NOMO-1 treated with dmso at 0.1 percent for 144 hours (cell line): Measurements from ENCODE around the gene CAV1.
"Not testable (repeated sequence)": the region's sequence is repeated elsewhere in the genome, so short reads cannot be mapped to it uniquely, and the experiment has no call there.

Source experiments
- DNase-seq: peaks from one replicate; lab custom pipeline; 2025; ENCODE audit not compliant: unreplicated experiment; lab: John Stamatoyannopoulos, UW

Gene CAV1, protein sequence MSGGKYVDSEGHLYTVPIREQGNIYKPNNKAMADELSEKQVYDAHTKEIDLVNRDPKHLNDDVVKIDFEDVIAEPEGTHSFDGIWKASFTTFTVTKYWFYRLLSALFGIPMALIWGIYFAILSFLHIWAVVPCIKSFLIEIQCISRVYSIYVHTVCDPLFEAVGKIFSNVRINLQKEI

DNA sequence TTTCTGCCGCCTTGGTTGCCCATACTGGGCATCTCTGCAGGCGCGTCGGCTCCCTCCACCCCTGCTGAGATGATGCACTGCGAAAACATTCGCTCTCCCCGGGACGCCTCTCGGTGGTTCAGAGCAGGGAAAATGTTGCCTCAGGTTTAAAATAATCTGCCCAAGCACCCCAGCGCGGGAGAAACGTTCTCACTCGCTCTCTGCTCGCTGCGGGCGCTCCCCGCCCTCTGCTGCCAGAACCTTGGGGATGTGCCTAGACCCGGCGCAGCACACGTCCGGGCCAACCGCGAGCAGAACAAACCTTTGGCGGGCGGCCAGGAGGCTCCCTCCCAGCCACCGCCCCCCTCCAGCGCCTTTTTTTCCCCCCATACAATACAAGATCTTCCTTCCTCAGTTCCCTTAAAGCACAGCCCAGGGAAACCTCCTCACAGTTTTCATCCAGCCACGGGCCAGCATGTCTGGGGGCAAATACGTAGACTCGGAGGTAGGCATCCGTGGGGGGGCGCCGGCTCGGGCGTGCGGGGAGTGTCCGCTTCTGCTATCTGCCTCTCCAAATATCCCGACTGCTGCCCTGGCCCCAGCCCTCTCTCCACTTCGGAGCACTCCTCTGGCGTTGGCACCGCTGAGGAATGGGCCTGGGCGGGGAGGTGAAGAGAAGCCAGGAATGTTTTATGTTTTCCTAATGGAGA lies at the start of gene CAV1:
CAV1 (plus strand) TSS at position 428 of the 689 bp plus-strand sequence; CDS start at position 455, 27 bp downstream.
- no peak for DNase-seq

DNA sequence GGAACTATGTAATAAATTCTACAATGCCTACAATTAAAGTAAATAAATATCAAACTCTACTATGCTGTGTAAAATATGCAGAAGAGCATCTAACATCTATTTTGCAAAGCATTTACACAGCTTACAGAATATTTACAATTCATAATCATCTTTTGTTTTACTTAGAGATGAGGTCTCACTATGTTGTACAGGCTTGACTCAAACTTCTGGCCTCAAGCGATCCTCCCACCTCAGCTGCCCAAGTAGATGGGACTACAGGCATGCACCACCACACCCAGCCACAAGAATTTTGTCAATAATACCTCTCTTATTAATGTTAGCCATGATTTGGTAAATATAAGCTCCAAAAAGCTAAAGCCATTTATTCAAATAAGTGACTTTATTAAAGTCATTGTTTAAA lies 47.2 kb upstream of the CAV1 start:
- DNase-seq: no peak

DNA sequence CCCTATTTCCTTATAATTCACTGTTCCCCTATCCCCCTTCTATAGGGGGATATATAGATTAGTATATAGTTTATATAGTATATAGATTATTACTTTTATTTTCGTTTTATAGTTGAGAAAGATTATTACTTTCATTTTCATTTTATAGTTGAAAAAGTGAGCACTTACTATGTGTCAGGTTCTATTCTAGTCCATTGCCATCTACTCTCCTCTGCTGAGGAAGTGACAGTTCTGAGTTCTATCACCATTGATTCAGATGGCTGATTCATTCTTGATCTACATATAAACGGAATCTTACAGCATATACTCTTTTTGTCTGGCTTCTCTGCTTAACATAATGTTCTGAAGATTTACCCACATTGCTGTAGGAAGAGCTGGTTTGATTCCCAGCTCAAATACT lies 46.0 kb upstream of the CAV1 start:
- DNase-seq: no peak

DNA sequence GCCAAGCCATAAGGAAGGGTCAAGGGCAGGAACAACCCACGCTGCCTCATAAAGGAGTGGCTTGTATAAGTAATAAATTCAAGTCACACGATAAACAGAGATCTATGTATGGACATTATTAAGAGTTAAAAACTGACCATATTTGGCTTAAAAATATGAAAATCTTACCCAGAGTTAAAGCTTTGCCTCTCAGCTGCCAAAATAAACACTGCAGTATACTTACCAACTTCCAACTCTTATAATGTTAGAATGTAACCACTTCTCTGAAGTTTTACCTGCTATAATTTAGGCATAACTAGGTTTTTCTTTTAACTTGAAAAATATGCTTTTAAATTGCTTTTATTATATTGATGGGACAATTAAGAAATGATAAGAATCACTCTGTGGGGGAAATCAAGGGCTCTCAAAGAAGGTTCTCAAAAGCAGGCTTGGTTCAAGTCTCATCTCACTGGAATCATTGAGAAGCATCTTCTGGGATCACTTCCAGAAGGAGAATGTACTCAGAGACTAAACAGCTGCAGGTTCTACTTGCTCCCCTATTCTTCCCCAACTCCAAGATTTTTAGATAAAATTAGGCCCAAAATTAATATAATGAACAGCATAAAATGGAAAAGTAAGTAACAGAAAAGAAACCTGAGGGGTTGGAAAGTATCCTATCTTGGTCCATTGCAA lies 41.4 kb upstream of the CAV1 start:
- no peak for DNase-seq

DNA sequence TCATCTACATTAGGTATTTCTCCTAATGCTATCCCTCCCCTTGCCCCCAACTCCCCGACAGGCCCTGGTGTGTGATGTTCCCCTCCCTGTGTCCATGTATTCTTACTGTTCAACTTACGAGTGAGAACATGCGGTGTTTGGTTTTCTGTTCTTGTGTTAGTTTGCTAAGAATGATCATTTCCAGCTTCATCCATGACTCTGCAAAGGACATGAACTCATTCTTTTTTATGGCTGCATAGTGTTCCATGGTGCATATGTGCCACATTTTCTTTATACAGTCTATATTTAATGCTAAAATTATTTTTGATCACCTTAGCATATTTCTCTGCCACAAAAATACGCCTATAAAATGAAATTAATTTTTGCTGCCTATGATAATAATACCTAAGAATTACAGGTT lies 40.4 kb upstream of the CAV1 start:
- DNase-seq: not testable (repeated sequence)

DNA sequence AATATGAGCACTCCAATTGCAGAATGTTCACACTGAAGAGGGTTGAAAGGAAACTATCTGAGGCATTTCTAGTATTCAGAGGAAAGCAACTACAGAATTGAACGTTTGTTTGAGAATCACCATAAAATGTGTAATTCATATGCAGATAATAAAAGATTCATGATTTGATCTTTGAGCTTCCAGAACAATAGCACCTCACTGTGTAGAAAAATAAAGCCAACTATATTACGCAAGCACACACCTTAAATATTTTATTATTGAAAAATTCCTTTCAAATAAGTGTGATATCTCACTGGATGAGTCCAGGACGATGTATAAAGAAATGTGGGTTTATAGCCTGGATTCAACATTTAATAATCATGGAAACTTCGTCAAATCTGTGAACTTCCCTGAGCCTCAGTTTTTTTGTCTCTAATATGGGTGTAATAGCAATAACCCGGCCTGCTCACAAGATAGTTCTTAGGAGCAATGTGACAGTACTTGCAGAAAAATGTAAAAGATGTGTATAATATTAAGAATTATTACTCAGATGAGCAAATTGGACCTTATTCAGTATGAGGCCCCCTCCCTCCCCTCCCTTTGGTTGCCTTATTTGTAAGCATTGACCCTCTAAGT lies 36.8 kb upstream of the CAV1 start:
- DNase-seq: no peak

DNA sequence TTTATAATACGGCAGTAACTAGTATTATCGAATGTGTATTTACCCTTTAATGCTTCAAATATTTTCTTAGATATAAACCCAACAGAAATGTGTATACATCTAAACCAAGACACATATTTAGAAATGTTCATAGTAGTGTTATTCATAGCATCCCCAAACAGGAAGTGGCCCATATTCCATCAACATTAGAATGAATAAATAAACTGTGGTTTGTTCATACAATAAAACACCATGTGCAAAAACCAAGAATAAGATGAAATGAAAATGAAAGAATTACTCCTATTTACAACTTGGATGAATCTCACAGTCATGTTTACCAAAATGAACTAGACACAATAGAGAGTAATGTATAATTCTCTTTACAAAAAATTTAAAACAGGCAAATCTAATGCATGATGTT lies 34.5 kb upstream of the CAV1 start:
- no peak for DNase-seq

DNA sequence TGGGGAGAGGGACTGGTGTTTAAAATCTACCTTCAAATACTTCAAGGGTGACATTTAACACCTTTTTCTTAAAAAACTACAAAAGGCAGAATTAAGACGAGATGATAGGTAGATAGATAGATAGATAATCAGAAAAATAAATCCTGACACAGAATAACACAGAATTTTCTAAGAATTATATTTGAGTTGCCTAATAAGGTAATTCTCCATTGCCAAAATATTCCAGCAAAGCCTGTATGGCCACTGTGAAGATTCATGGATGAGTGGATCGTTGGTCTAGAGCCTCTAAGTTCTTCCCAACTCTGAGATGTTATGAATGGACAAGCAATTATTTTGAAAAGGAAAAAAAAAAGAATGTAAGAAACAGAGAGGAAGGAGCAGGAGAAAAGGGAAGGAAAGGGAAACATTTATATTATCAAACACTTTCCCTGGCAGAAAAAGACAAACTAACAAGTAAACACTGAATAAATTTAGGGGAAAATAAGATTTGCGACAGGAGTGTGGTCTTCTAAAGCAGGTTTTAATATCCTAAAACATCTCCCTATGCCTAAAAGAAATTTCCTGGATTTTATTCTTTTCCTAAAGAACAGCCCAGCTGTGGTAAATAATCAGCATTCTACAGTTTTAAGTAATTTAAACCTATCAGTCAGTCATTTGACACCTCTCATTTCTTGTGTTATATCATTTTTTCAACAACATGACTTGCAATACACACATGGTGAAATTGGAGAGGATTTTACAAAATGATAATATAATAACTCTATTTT lies 32.8 kb upstream of the CAV1 start:
- no peak for DNase-seq

DNA sequence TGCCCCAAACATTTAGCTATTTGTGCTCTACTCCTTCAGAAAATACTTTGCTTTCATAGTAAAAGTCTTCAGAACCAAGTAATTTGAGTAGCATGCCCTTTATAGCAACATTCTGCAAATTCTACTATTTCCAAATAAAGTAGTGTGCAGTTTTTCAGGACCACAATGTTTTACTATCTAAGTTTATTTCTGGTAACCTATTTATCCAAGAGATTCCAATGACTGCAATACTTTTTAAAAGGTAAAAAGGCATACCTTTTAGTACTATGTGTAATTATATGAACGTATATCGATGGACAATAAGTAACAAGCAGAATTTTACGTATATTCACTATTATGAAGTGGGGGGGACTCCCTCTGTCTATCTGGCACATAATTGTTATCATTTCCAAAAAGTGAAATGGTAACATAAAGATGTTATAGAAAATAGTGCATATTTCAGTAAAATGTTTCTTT lies 32.2 kb upstream of the CAV1 start:
- DNase-seq: no peak

DNA sequence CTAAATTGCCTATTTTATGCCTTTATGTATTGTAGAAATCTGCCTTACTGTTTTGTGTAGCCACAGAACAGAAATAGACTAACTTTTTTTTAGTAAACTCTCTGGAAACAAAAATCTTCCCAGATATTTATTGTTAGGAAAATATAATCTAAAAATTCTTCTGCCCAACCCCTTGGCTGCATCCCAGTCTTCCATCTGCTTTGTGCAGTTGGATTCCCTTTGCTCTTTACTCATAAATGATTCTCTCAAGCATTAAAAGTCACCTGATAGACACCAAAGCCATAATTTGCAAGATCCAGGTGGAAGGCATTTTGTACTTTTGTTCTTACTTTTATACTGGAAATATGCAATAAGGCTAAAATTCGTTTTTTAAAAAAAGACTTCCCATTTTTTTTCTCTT lies 31.4 kb upstream of the CAV1 start:
- no peak for DNase-seq

DNA sequence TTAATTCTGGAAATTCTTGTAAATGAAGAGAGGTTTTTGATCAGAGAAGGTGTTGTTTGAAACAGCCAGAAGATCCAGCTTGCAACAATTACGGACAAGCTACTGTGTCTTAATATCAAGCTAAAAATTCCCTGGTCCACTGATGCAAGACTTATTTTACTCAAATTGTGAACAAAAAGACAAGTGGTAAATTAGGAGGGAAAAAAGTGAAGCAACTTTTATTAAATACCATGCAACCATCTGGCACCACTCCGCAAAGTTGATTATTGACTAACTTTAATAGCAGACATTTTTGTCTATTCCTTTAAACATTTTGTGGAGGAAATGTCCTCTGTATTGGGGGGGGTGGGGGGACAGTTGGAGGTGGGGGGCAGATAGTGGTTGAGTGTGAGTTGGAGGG lies 30.4 kb upstream of the CAV1 start:
- DNase-seq: no peak

DNA sequence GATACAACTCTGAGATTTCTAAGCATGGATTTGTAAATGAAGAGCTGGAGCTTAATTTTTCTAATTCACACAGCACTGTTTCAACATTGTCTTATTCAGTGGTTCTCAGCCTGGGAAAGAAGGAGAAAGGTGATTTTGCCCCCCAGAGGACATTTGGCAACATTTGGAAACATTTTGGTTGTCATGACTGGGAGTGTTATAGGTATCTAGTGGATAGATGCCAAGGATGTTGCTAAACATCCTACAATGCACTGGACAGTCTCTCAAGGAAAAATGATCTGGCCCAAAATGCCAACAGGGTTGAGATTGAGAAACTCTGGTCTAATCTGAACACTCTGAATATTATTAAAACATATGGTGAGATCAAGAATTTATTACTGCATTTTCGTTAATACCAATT lies 29.1 kb upstream of the CAV1 start:
- DNase-seq: no peak

DNA sequence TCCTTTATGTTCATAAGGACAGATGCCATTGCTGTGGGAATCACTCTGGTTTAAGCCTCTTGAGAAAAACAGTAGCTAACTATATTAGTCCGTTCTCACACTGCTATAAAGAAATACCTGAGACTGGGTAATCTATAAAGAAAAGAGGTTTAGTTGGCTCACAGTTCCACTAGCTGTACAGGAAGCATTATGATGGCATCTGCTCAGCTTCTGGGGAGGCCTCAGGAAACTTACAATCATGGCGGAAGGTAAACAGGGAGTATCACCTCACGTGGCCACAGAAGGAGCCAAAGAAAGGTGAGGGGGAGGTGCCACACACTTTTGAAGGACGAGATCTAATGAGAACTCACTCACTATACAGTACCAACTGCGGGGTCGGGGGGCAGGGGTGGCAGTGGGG lies 28.2 kb upstream of the CAV1 start:
- no peak for DNase-seq

DNA sequence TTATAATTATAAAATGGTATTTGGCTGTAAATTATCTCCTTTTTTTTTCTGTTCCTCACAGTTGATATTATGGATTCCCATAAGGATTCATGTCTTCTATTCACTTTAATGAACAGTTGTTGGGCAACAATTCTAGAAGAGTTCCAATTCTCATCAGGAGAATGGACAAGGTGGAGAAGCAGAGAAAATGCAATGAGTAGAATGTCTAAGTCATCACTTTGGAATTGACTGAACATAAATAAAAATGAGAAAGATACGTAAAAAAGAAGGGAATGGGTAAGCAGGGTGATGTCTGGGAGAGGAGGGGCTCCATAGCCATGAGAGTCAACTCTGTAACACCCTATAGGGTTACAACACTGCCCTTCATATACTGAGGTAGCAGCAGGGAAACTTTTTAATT lies 27.1 kb upstream of the CAV1 start:
- DNase-seq: no peak

DNA sequence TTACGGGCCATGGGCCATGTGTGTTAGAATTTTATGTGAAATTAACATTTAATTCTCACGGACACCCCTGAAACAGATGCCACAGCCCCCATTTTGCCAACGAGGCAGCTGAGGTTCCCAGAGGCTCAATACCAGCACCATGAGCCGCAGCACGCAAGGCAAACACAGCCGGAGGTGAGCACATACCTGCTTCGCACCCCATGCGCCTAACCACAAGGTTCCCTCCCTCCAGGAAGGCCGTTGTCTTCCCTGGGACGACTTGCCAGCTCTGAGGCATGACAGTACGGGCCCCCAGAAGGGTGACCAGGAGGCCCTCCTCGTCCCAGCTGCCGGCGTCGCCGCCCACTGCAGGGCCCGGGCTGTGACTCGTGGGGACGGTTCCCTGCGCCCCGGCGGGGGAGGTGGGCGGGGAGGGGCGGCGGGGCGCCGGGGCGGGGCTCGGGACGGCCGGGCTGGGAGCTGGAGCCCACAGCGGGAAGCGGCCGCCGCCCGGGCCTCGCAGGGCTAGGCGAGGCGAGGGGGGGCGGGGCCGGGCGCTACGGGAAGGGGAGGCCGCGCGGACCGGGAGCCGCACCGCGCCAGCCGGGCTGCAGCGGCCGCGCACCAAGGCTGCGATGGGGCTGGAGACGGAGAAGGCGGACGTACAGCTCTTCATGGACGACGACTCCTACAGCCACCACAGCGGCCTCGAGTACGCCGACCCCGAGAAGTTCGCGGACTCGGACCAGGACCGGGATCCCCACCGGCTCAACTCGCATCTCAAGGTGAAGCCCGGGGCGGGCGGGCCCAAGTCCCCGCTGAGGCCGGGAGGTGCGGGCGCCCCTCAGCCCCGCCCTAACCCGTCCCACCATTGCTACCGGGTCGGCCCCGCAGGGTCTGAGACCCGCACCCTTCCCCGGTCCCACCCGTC lies 25.4 kb upstream of the CAV1 start, which contains the start of gene CAV2:
CAV2 (plus strand) TSS at position 571 of the 910 bp plus-strand sequence; CDS start at position 615, 44 bp downstream.
- no peak for DNase-seq

DNA sequence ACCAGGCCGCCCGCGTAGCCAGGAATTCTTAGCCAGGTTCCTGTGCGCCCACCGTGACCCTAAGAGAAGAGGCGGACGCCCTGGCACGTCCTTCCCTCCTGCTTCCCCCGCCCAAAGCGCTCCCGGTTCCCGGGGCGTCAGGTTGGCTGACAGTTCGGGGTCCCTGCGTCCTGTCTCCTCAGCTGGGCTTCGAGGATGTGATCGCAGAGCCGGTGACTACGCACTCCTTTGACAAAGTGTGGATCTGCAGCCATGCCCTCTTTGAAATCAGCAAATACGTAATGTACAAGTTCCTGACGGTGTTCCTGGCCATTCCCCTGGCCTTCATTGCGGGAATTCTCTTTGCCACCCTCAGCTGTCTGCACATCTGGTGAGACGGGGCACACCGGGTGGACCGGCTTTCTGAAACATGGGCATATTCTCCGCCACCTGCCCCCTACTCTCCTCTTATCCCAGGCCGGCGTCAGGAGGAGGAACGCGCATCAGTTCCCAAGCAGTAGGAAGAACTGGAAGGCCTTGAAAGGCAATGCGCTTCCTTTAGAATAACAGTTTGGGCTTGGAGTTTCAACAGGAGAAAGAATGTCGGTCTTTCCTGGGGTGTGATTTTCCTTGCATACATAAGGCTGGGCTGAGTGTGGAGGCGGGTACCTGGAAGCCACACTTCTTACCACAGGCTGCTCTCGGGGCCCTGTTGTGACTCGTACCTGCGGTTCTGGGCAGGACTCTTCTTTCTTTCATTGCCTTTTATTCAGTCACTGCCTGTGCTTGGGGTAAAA lies 24.6 kb upstream of the CAV1 start:
- no peak for DNase-seq

DNA sequence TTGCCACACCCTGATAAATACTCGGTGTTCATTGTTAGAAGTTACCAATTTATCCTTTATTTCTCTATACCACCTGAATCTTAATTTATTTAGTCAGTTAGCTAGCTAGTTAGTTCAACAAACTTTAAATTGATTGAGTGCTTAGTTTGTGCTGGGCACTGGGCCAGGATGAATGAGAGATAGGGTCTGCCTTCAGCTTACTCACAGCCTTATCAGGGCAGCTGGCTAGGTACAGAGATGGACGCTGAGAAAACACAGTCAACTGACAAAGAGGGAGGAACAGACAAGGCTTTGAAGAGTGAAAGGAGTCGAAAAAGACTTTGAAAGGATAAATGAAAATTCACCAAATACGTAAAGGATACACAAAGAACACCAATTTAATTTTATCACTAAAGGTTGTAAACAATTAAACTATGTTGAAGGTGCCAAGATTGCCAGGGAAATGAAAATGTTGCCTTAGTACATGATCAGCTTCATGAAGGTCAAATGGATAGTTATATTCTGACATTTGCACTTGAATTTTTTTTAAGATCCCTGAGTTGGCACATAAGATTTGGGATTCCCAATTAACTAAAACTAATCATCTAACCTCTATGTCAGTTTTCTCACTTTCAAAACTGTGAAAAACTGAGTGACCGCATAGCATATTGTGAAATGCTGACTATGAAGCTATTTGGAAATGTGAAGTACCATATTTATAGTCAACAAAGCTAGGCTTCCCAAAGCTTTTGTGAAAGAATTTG lies 23.2 kb upstream of the CAV1 start:
- no peak for DNase-seq

DNA sequence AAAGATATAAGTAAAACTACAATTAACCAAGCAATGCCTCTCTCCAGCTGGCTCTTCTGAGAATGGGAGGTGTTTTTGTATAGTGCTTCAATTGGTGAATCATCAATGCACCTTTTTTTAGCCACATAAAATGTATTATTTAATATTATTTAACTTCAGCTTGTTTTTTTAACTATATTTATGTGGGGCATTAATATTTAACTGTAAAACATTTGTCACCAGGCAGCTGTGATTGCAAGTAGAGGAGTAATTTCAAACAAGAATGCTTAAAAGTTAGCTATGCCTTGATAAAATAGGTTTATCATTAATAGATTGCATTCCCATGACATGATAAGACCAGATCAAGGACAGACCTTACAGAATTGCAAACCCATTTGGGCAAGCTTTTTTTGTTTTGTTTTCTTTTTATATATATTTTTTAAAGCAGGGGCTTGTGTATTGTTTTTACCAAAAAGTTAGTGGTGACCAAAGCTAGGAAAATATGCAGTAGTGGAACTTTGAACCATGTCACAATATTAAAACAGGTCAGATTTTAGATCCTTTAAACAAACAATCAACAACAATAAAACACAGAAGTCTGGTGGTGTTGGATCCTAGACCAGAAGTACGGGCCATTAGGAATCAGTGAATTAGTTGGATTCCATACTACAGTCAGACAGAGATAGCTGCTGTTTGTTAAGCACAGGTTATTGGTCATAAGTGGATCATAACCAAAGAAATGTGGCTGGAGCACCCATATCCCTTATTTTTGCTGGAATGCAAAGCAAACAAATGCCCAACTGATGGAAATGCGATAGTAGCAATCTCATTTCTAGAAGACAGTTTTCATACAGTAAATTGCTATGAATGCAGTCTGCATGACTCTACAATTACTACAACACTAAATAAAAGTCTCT lies 22.4 kb upstream of the CAV1 start:
- no peak for DNase-seq
